K562 (cell line): ENCODE results near the gene MKNK2. TPM values are rescaled to one million over a fixed set of nuclear protein-coding genes. Genes with fewer than 3 reads are reported as not detected.

Experiments
- ARHGAP35 ChIP-seq: fragments of 450-650 bp; IDR thresholded peaks from 2 replicates; pipeline ENCODE4 v1.6.1; 2018; ENCODE audit not compliant: partially characterized antibody
- BMI1 ChIP-seq: fragments of 150-350 bp; IDR thresholded peaks from 2 replicates; pipeline ENCODE4 v1.6.1; 2014; ENCODE audit warnings: low read length
- EWSR1 ChIP-seq: fragments of 450-650 bp; IDR thresholded peaks from 2 replicates; pipeline ENCODE4 v1.6.1; 2018; ENCODE audit warnings: borderline replicate concordance, mild to moderate bottlenecking, low read depth, moderate library complexity; ENCODE audit not compliant: partially characterized antibody
- EZH2 ChIP-seq: IDR thresholded peaks from 2 replicates; pipeline ENCODE4 v1.6.1; 2012; ENCODE audit warnings: low read depth, mild to moderate bottlenecking, inconsistent platforms, low read length, borderline replicate concordance
- HLTF ChIP-seq: fragments of 450-650 bp; IDR thresholded peaks from 2 replicates; pipeline ENCODE4 v1.6.1; 2016
- KLF1 ChIP-seq: fragments of 450-650 bp; IDR thresholded peaks from 2 replicates; pipeline ENCODE4 v1.6.1; 2016; ENCODE audit warnings: missing genetic modification characterization, missing compliant biosample characterization
- PRMT5 ChIP-seq: sonication (generic); formaldehyde crosslinking; IDR thresholded peaks from 2 replicates; pipeline ENCODE4 v1.5.0; 2020; ENCODE audit warnings: missing genetic modification reagents
- RBBP5 ChIP-seq: fragments of 200-600 bp; sonication (generic); IDR thresholded peaks from 2 replicates; pipeline ENCODE4 v1.6.1; 2012; ENCODE audit warnings: borderline replicate concordance, mild to moderate bottlenecking, low read length, control low read depth, inconsistent platforms; ENCODE audit not compliant: insufficient read depth, poor library complexity, severe bottlenecking
- RERE ChIP-seq: sonication (generic); formaldehyde crosslinking; IDR thresholded peaks from 2 replicates; pipeline ENCODE4 v1.8.0; 2023; ENCODE audit warnings: missing genetic modification reagents, mild to moderate bottlenecking, borderline replicate concordance
- TRIM24 ChIP-seq, 2 experiments: fragments of 450-650 bp; IDR thresholded peaks; 2 replicates each; pipeline ENCODE4 v1.6.1; 2016
- ZC3H8 ChIP-seq: fragments of 450-650 bp; IDR thresholded peaks from 2 replicates; pipeline ENCODE4 v1.6.1; 2017
- ZNF589 ChIP-seq: fragments of 200-800 bp; sonication (Bioruptor generic); IDR thresholded peaks from 2 replicates; pipeline ENCODE4 v1.6.1; 2016; ENCODE audit warnings: low read depth, missing genetic modification characterization, missing compliant biosample characterization
- polyA plus RNA-seq, 8 experiments: library from polyadenylated mRNA; depleted of rRNA in 4 of 8; stranded (reverse) in 5 of 8; unstranded in 3 of 8; fragments of >200 nt; fragmentation: Nextera tagmentation in 2 of 8; fragmentation: Illumina TruSeq in 1 of 8; extraction: Ambion mirVana in 2 of 8; extraction: Trizol in 1 of 8; gene quantifications; 2 replicates each; pipeline versions ENCODE4 v1.2.1 to v1.2.3, GENCODE V29; 2011 to 2014; ENCODE audit warnings: inconsistent platforms in 1 of 8, missing spikeins in 1 of 8
- total RNA-seq, 7 experiments: library from RNA; depleted of rRNA in 6 of 7; stranded (reverse); fragments of >200 nt in 6 of 7; fragmentation: Illumina TruSeq in 2 of 7; extraction: Trizol in 2 of 7; gene quantifications; 2 replicates each; pipeline versions ENCODE4 v1.2.1 to v1.2.3, GENCODE V29; 2011 to 2021; ENCODE audit warnings: low replicate concordance in 1 of 7
- TF ChIP-seq, protein P1 (sequence below): fragments of 450-650 bp; IDR thresholded peaks from 2 replicates; pipeline ENCODE4 v1.6.1; 2016; ENCODE audit warnings: antibody characterized with exemption
- TF ChIP-seq, protein P2 (sequence below): sonication (generic); formaldehyde crosslinking; IDR thresholded peaks from 2 replicates; pipeline ENCODE4 v1.8.1; 2023; ENCODE audit warnings: missing genetic modification reagents, mild to moderate bottlenecking, borderline replicate concordance

The MKNK2 gene
- total and polyA plus RNA-seq, 9 of the 15 experiments (the other 6 are each of a cell fraction or from before 2014, with no cell fraction given), result 5.1 to 191 (median 51.9) TPM

DNA sequence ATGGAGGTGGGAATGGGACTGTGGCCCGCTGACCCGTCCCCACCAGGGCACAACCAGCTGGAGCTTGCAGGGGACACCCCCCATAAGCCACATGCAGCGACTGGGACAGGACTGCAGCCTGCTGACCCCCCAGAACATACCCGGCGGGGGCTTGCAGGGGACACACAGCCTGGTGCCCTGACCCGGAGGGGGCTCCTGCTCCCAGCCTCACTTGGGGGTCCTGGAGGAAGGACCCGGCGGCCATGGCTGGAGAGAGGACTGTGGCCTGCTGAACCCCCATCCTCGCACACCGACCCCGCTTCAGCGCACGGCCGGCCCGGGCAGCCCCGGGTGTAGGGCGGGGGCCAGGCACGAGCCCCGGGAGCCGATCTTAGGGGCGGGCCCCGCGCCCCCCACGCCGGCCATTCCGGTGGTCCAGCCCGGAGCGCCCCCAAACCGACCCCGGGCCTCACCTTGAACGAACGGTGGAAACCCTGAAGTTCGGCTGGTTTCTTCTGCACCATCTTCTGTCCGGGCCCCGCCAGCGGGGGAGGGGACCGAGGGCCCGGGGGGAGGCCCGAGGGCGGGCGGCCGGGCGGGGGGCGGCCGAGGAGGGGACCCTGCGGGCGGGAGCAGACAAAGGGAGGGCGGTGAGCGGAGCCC is 574 bp downstream of the MKNK2 start (continued):
- no peak for TF ChIP-seq EWSR1
- TF ChIP-seq EZH2, result no peak
- no peak for TF ChIP-seq TRIM24 (IDR thresholded peaks at IDR 0.05)
- TF ChIP-seq ZNF589 (CRISPR knock-in tag), result no peak
- TF ChIP-seq PRMT5 (CRISPR knock-in tag), result no peak
- TF ChIP-seq BMI1, result no peak
- TF ChIP-seq, protein P1, sequence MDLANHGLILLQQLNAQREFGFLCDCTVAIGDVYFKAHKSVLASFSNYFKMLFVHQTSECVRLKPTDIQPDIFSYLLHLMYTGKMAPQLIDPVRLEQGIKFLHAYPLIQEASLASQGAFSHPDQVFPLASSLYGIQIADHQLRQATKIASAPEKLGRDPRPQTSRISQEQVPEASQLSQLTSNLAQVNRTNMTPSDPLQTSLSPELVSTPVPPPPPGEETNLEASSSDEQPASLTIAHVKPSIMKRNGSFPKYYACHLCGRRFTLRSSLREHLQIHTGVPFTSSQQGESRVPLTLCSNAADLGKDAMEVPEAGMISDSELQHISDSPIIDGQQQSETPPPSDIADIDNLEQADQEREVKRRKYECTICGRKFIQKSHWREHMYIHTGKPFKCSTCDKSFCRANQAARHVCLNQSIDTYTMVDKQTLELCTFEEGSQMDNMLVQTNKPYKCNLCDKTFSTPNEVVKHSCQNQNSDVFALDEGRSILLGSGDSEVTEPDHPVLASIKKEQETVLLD, result no peak
- peak; percentile 48; the same call in 1 of the 2 replicates for TF ChIP-seq RERE
- TF ChIP-seq, protein P2, sequence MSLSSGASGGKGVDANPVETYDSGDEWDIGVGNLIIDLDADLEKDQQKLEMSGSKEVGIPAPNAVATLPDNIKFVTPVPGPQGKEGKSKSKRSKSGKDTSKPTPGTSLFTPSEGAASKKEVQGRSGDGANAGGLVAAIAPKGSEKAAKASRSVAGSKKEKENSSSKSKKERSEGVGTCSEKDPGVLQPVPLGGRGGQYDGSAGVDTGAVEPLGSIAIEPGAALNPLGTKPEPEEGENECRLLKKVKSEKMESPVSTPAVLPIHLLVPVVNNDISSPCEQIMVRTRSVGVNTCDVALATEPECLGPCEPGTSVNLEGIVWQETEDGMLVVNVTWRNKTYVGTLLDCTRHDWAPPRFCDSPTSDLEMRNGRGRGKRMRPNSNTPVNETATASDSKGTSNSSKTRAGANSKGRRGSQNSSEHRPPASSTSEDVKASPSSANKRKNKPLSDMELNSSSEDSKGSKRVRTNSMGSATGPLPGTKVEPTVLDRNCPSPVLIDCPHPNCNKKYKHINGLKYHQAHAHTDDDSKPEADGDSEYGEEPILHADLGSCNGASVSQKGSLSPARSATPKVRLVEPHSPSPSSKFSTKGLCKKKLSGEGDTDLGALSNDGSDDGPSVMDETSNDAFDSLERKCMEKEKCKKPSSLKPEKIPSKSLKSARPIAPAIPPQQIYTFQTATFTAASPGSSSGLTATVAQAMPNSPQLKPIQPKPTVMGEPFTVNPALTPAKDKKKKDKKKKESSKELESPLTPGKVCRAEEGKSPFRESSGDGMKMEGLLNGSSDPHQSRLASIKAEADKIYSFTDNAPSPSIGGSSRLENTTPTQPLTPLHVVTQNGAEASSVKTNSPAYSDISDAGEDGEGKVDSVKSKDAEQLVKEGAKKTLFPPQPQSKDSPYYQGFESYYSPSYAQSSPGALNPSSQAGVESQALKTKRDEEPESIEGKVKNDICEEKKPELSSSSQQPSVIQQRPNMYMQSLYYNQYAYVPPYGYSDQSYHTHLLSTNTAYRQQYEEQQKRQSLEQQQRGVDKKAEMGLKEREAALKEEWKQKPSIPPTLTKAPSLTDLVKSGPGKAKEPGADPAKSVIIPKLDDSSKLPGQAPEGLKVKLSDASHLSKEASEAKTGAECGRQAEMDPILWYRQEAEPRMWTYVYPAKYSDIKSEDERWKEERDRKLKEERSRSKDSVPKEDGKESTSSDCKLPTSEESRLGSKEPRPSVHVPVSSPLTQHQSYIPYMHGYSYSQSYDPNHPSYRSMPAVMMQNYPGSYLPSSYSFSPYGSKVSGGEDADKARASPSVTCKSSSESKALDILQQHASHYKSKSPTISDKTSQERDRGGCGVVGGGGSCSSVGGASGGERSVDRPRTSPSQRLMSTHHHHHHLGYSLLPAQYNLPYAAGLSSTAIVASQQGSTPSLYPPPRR (CRISPR knock-in tag), result no peak; the same call in 1 of the 2 replicates
- TF ChIP-seq HLTF, result no peak
- no peak for TF ChIP-seq KLF1 (tag)
- TF ChIP-seq RBBP5, result no peak
- no peak for TF ChIP-seq ARHGAP35
- no peak for TF ChIP-seq ZC3H8
